AG10803 (cell line): Measurements from ENCODE around the gene SCN7A.

ENCODE experiments used
- DNase-seq: peaks from one replicate; pipeline ENCODE4 v3.0.0; 2010; ENCODE audit warnings: low read depth
- H3K4me3 ChIP-seq: 2 replicates; pipeline ENCODE4 v1.5.1; 2011; ENCODE audit warnings: mild to moderate bottlenecking, low read length, control low read depth
- CTCF ChIP-seq: conservative IDR thresholded peaks from 2 replicates; pipeline ENCODE4 v1.5.1; 2011; ENCODE audit warnings: mild to moderate bottlenecking, low read length, control low read depth, inconsistent platforms

SCN7A gene

GRCh38 chr2:166494140-166494624, at the start of gene SCN7A:
Gene SCN7A (minus strand): TSS chr2:166494249. CDS start chr2:166477696, 16,553 bp downstream.
- H3K4me3 ChIP-seq = no peak within 1 kb of the TSS
- DNase-seq = peak; percentile 2

GRCh38 chr2:166539340-166540162, 45.5 kb upstream of the SCN7A start:
- no peak overlapping the region for H3K4me3 ChIP-seq
- TF ChIP-seq CTCF = peak; percentile 89
- DNase-seq = peak; percentile 62

More at GRCh38 chr2:166494140-166494624, at the start of gene SCN7A:
- no peak for TF ChIP-seq CTCF

- no peak for TF ChIP-seq CTCF
- H3K4me3 ChIP-seq = no peak overlapping the region
- DNase-seq = no peak
These were observed 42.1 kb upstream of the SCN7A start for GRCh38 chr2:166536111-166536510.

- no peak for DNase-seq
- TF ChIP-seq CTCF = no peak
- H3K4me3 ChIP-seq = no peak overlapping the region
These were observed 27.1 kb upstream of the SCN7A start for GRCh38 chr2:166521155-166521554.

GRCh38 chr2:166520604-166521003, 26.6 kb upstream of the SCN7A start:
- DNase-seq = no peak
- TF ChIP-seq CTCF = no peak
- H3K4me3 ChIP-seq = no peak overlapping the region

- H3K4me3 ChIP-seq = no peak overlapping the region
- no peak for DNase-seq
- no peak for TF ChIP-seq CTCF
These were observed 25.4 kb upstream of the SCN7A start for GRCh38 chr2:166519391-166519962.
